ENCODE results near the gene KIF13A.

GRCh38 chr6:17940151-17940792, 47.2 kb downstream of the KIF13A start:
- TF ChIP-seq POLR2A (IDR thresholded peaks at IDR 0.05; ENCODE audit: low read depth, low read length) (no peak), TAF1 (IDR thresholded peaks at IDR 0.05; ENCODE audit: borderline replicate concordance, low read depth, low read length) (no peak), CTCF (IDR thresholded peaks at IDR 0.05 in 2 of 3, conservative IDR thresholded peaks at IDR 0.05 in 1 of 3; ENCODE audit: control insufficient read depth in 2 of 3, extremely low read depth in 1 of 3, insufficient read depth in 1 of 3, low read depth in 3 of 3, low read length in 3 of 3) (no peak), RAD21 (IDR thresholded peaks at IDR 0.05; ENCODE audit: insufficient read depth, low read depth, low read length) (no peak), TCF12 (IDR thresholded peaks at IDR 0.05; ENCODE audit: low read depth, low read length) (no peak), FOS (IDR thresholded peaks at IDR 0.05; ENCODE audit: borderline replicate concordance, extremely low read depth, insufficient read length) (no peak), NFIC (IDR thresholded peaks at IDR 0.05; ENCODE audit: low read depth, low read length) (no peak), KDM1A (IDR thresholded peaks at IDR 0.05; ENCODE audit: borderline replicate concordance) (no peak), YY1 (IDR thresholded peaks at IDR 0.05; ENCODE audit: low read depth, low read length) (no peak), ZNF274 (IDR thresholded peaks at IDR 0.05; ENCODE audit: insufficient read depth, insufficient read length) (no peak), JUND (IDR thresholded peaks at IDR 0.05; ENCODE audit: low read depth, low read length) (no peak)

Data from GM12878 (cell line).